ENCODE results near the gene FOXO4.
"Not testable (repeated sequence)": the region's sequence is repeated elsewhere in the genome, so short reads cannot be mapped to it uniquely, and the experiment has no call there.

The FOXO4 gene

GRCh38 chrX:71095555-71095980 is at the start of gene FOXO4:
TSS of gene FOXO4 (plus strand) at chrX:71095851. CDS start at chrX:71096529, 678 bp downstream.
- no peaks in the 10 kb centered on the region for H4K20me1 ChIP-seq (ENCODE audit: insufficient read depth, low read length)
- peak within 1 kb of the TSS; percentile 69 for H3K4me3 ChIP-seq (ENCODE audit: low read depth, low read length, poor library complexity, severe bottlenecking)
- peak within 1 kb of the TSS; percentile 67 for H3K9ac ChIP-seq (ENCODE audit: low read length)
- no peak within 1 kb of the TSS for H2AFZ ChIP-seq (ENCODE audit: low read length)
- H3K9me3 ChIP-seq (ENCODE audit: low read length), result no peaks in the 10 kb centered on the region
- H3K27me3 ChIP-seq (ENCODE audit: insufficient read depth, low read length), result no peaks in the 10 kb centered on the region
- TF ChIP-seq CTCF (IDR thresholded peaks at IDR 0.05; ENCODE audit: low read length) (no peak), EZH2 (IDR thresholded peaks at IDR 0.05; ENCODE audit: borderline replicate concordance, low read length) (no peak)
- no peaks in the 10 kb centered on the region for H3K9me2 ChIP-seq (ENCODE audit: low read depth, low read length)
- peaks cover 16% of the 10 kb centered on the region for H3K4me1 ChIP-seq (ENCODE audit: insufficient read depth, low read length, severe bottlenecking)
- H3F3A ChIP-seq (ENCODE audit: insufficient read depth, low read length), result no peaks in the 10 kb centered on the region
- H3K27ac ChIP-seq (ENCODE audit: low read depth, low read length, poor library complexity, severe bottlenecking), result no peak within 1 kb of the TSS
- no peaks in the 10 kb centered on the region for H3K79me2 ChIP-seq (ENCODE audit: insufficient read depth, low read length)
- peak within 1 kb of the TSS; percentile 72 for H3K4me2 ChIP-seq (ENCODE audit: low read length)
- no peaks in the 10 kb centered on the region for H3K36me3 ChIP-seq (ENCODE audit: insufficient read depth, low read length)

GRCh38 chrX:71047891-71048290 is 47.8 kb upstream of the FOXO4 start:
- not testable (repeated sequence) for H3K36me3 ChIP-seq (ENCODE audit: insufficient read depth, low read length)

GRCh38 chrX:71052721-71053120 is 42.9 kb upstream of the FOXO4 start:
- Histone ChIP-seq H3K79me2 (ENCODE audit: insufficient read depth, low read length) (no peaks in the 10 kb centered on the region), H3K36me3 (ENCODE audit: insufficient read depth, low read length) (no peaks in the 10 kb centered on the region; the same call in 1 of the 2 replicates), H4K20me1 (ENCODE audit: insufficient read depth, low read length) (no peaks in the 10 kb centered on the region), H3K4me3 (ENCODE audit: low read depth, low read length, poor library complexity, severe bottlenecking) (no peak overlapping the region), H3K9ac (ENCODE audit: low read length) (no peak overlapping the region), H3F3A (ENCODE audit: insufficient read depth, low read length) (no peaks in the 10 kb centered on the region), H2AFZ (ENCODE audit: low read length) (no peak overlapping the region), H3K27me3 (ENCODE audit: insufficient read depth, low read length) (no peaks in the 10 kb centered on the region), H3K4me2 (ENCODE audit: low read length) (no peak overlapping the region), H3K4me1 (ENCODE audit: insufficient read depth, low read length, severe bottlenecking) (no peaks in the 10 kb centered on the region), H3K27ac (ENCODE audit: low read depth, low read length, poor library complexity, severe bottlenecking) (no peak overlapping the region), H3K9me3 (ENCODE audit: low read length) (no peaks in the 10 kb centered on the region), H3K9me2 (ENCODE audit: low read depth, low read length) (no peaks in the 10 kb centered on the region)
- TF ChIP-seq CTCF (IDR thresholded peaks at IDR 0.05; ENCODE audit: low read length) (no peak), EZH2 (IDR thresholded peaks at IDR 0.05; ENCODE audit: borderline replicate concordance, low read length) (no peak)

More at GRCh38 chrX:71047891-71048290, 47.8 kb upstream of the FOXO4 start:
- not testable (repeated sequence) for H3K79me2 ChIP-seq (ENCODE audit: insufficient read depth, low read length); H3K4me1 ChIP-seq (ENCODE audit: insufficient read depth, low read length, severe bottlenecking); H3K9me3 ChIP-seq (ENCODE audit: low read length); H3F3A ChIP-seq (ENCODE audit: insufficient read depth, low read length); H3K4me2 ChIP-seq (ENCODE audit: low read length); H3K27ac ChIP-seq (ENCODE audit: low read depth, low read length, poor library complexity, severe bottlenecking); H2AFZ ChIP-seq (ENCODE audit: low read length); H4K20me1 ChIP-seq (ENCODE audit: insufficient read depth, low read length); H3K9ac ChIP-seq (ENCODE audit: low read length); H3K27me3 ChIP-seq (ENCODE audit: insufficient read depth, low read length); H3K9me2 ChIP-seq (ENCODE audit: low read depth, low read length); H3K4me3 ChIP-seq (ENCODE audit: low read depth, low read length, poor library complexity, severe bottlenecking)

GRCh38 chrX:71053217-71053621 is 42.4 kb upstream of the FOXO4 start:
- Histone ChIP-seq H3K4me3 (ENCODE audit: low read depth, low read length, poor library complexity, severe bottlenecking) (no peak overlapping the region), H2AFZ (ENCODE audit: low read length) (no peak overlapping the region)

More at GRCh38 chrX:71053217-71053621, 42.4 kb upstream of the FOXO4 start:
- Histone ChIP-seq H4K20me1 (ENCODE audit: insufficient read depth, low read length) (no peaks in the 10 kb centered on the region), H3K9me3 (ENCODE audit: low read length) (no peaks in the 10 kb centered on the region), H3K9ac (ENCODE audit: low read length) (no peak overlapping the region), H3K9me2 (ENCODE audit: low read depth, low read length) (no peaks in the 10 kb centered on the region), H3K36me3 (ENCODE audit: insufficient read depth, low read length) (no peaks in the 10 kb centered on the region; the same call in 1 of the 2 replicates), H3K79me2 (ENCODE audit: insufficient read depth, low read length) (no peaks in the 10 kb centered on the region), H3K27me3 (ENCODE audit: insufficient read depth, low read length) (no peaks in the 10 kb centered on the region), H3K27ac (ENCODE audit: low read depth, low read length, poor library complexity, severe bottlenecking) (no peak overlapping the region), H3F3A (ENCODE audit: insufficient read depth, low read length) (no peaks in the 10 kb centered on the region), H3K4me1 (ENCODE audit: insufficient read depth, low read length, severe bottlenecking) (no peaks in the 10 kb centered on the region), H3K4me2 (ENCODE audit: low read length) (no peak overlapping the region)
- TF ChIP-seq EZH2 (IDR thresholded peaks at IDR 0.05; ENCODE audit: borderline replicate concordance, low read length) (no peak), CTCF (IDR thresholded peaks at IDR 0.05; ENCODE audit: low read length) (no peak)

Data from OCI-LY1 (cell line).